BJ (cell line): ENCODE measurements around the gene FBRSL1. TPM values are rescaled to one million over a fixed set of nuclear protein-coding genes. Genes with fewer than 3 reads are reported as not detected.
A peak's percentile ranks its signal among the peaks of the same experiment; 100 is the strongest.

Source experiments
- CTCF ChIA-PET: fragments of 350-600 bp; formaldehyde crosslinking; extraction: SDS; loops from one replicate; lab custom pipeline; 2021; ENCODE audit warnings: antibody characterized with exemption, inconsistent platforms; lab: Yijun Ruan, JAX
- POLR2A ChIA-PET: fragments of 300-600 bp; sonication (Branson Sonifier 250); formaldehyde crosslinking; extraction: SDS; loops from one replicate; lab custom pipeline; 2021; ENCODE audit warnings: antibody characterized with exemption; lab: Charles Lee
- DNase-seq: peaks from one replicate; pipeline ENCODE4 v3.0.0-alpha.2; 2011; ENCODE audit warnings: low read depth
- H3K27me3 ChIP-seq: 2 replicates; pipeline ENCODE4 v1.6.0; 2011; ENCODE audit warnings: low read length; ENCODE audit not compliant: control insufficient read depth, insufficient read depth
- H3K36me3 ChIP-seq: 2 replicates; pipeline ENCODE4 v1.5.1; 2011; ENCODE audit warnings: low read length; ENCODE audit not compliant: control insufficient read depth, insufficient read depth
- H3K4me3 ChIP-seq: 2 replicates; pipeline ENCODE4 v1.5.1; 2011; ENCODE audit warnings: low read depth, mild to moderate bottlenecking, control low read depth, low read length
- polyA plus RNA-seq: library from polyadenylated mRNA; depleted of rRNA; stranded (reverse); fragments of >200 nt; gene quantifications from 2 replicates; pipeline ENCODE4 v1.2.3, GENCODE V29; 2011
- TF ChIP-seq, protein P1 (sequence below): IDR thresholded peaks from 2 replicates; pipeline ENCODE4 v1.5.1; 2011; ENCODE audit warnings: low read depth, mild to moderate bottlenecking, control low read depth, inconsistent platforms, low read length, moderate library complexity; ENCODE audit not compliant: insufficient read depth

FBRSL1 gene
- polyA plus RNA-seq, 1 experiment: 1.4 TPM

DNA sequence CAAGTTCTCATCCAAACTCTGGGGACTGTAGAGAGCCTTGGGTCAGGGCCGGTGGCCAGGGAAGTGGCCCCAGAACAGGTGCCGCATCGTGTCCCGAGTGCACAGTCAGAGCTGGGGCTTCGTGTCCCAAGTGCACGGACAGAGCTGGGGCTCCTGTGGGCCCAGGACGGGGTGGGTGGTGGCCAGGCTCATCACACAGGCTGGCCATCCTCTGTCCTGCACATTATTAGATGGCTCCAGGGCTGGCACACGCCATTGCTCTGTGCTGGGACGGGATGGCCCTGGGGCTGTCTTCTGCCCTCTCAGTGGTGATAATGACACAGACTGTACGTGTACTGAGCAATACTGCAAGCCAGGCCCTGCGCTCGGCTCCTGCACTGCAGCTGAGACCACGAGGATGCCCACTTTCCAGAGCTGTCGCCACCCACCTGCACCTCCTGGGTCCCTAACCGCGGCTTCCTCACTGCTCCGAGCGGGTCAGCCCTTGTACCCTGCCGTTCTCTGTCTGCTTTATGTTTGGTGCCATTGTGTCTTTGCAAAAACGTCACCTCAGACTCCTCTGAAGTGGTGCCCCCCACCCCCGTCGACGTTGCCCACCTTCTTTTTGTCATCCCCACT, 1.9 kb downstream of the FBRSL1 start:
- peak overlapping the region; percentile 78 for H3K4me3 ChIP-seq
- TF ChIP-seq, protein P1, sequence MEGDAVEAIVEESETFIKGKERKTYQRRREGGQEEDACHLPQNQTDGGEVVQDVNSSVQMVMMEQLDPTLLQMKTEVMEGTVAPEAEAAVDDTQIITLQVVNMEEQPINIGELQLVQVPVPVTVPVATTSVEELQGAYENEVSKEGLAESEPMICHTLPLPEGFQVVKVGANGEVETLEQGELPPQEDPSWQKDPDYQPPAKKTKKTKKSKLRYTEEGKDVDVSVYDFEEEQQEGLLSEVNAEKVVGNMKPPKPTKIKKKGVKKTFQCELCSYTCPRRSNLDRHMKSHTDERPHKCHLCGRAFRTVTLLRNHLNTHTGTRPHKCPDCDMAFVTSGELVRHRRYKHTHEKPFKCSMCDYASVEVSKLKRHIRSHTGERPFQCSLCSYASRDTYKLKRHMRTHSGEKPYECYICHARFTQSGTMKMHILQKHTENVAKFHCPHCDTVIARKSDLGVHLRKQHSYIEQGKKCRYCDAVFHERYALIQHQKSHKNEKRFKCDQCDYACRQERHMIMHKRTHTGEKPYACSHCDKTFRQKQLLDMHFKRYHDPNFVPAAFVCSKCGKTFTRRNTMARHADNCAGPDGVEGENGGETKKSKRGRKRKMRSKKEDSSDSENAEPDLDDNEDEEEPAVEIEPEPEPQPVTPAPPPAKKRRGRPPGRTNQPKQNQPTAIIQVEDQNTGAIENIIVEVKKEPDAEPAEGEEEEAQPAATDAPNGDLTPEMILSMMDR: no peak
- ChIA-PET CTCF (interaction anchor here (0.9 to 1.5 kb wide), 3 partner anchors 15 to 77 kb away, joined by 3 to 4 read pairs (median 4); no protein-coding TSS in a partner anchor), POLR2A (no interaction called here)
- 0 out of 2 replicates have a peak, but pooled peaks cover 1% of the 10 kb centered on the region for H3K36me3 ChIP-seq
- no peak for DNase-seq
- no peaks in the 10 kb centered on the region for H3K27me3 ChIP-seq

DNA sequence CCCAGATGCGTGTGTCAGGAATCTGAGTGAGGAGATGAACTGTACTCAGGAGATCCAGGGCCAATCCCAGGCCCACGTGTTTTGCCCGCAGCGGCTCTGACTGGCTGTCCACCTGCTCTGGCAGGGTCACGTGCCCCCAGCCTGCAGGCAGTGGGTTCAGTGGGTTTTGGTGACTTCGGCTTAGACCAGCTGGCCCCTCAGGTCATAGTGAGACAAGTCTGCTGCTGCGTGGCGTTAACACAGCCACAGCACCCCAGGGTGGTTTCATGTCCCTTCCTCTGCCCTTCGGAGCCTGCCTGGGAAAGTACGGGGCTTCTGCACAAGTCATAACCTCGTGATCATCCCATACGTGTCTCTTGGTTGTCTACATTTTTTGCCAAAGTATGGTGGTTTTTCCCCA, 2.6 kb downstream of the FBRSL1 start:
- H3K27me3 ChIP-seq: no peaks in the 10 kb centered on the region
- POLR2A ChIA-PET: no interaction called here
- TF ChIP-seq, protein P1: no peak
- no peak overlapping the region for H3K4me3 ChIP-seq
- DNase-seq: no peak
- H3K36me3 ChIP-seq: 0 out of 2 replicates have a peak, but pooled peaks cover 1% of the 10 kb centered on the region
- CTCF ChIA-PET: interaction anchor here (0.6 to 1.5 kb wide), 5 partner anchors 14 to 339 kb away, joined by 3 to 4 read pairs (median 3); no protein-coding TSS in a partner anchor

DNA sequence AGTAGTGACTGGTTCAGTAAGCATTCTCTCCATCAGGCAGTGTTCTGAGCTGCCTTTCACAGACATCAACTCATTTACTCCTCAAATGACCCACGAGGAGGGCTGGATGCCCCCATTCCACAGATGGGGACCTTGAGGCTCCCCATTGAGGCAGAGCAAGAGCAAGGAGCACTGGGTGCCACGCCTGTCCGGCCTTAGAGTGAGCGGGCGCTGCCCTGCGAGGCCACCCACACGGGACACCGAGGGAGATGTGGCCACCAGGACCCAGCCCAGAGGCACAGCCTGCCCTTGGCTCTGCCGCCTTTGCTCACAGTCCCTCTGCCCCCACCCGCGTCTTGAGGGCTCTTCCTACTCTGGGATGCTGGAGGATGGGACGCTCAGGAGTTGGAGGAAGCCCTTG, 3.0 kb downstream of the FBRSL1 start:
- ChIA-PET POLR2A (no interaction called here), CTCF (interaction anchor here (0.6 to 1.5 kb wide), 5 partner anchors 14 to 339 kb away, joined by 3 to 4 read pairs (median 3); no protein-coding TSS in a partner anchor)
- no peak overlapping the region for H3K4me3 ChIP-seq
- H3K36me3 ChIP-seq: 0 out of 2 replicates have a peak, but pooled peaks cover 1% of the 10 kb centered on the region
- H3K27me3 ChIP-seq: no peaks in the 10 kb centered on the region
- TF ChIP-seq, protein P1: no peak
- no peak for DNase-seq

DNA sequence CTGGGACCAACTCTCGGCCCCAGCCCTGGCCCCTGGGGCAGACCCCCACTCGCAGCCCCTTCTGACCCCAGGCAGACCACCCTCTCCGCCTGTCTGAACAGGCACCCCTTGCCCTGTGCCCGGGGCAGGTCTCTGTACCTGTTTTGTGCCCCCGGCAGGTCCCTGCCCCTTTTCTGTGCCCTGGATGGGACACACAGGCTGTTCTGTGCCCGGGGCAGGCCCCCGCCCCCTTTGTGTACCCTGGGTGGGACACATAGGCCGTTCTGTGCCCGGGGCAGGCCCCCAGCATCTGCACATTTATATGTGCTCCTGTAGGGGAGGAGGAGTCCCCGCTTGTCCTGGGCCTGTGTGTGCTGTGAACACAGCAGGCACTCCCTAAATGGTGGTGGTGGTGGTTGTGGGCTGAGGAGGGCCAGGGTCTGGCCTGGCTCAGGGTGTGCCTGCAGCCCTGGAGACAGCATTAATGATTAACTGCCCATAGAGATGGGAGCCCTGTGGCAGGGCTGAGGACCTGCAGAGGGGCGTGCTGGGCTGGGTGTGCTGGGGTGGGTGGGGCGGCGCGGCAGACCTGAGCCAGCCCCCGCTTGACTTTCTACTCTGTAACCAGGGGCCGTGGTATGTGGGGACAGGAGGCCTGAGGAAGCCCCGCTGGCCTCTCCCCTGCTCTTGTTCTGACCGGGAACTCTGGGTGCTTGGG, 3.7 kb downstream of the FBRSL1 start:
- no peak for DNase-seq
- CTCF ChIA-PET: interaction anchor here (0.9 to 1.5 kb wide), 2 partner anchors 30 to 340 kb away, joined by 3 read pairs; no protein-coding TSS in a partner anchor
- POLR2A ChIA-PET: no interaction called here
- Histone ChIP-seq H3K4me3 (no peak overlapping the region), H3K27me3 (no peaks in the 10 kb centered on the region), H3K36me3 (0 out of 2 replicates have a peak, but pooled peaks cover 1% of the 10 kb centered on the region)
- TF ChIP-seq, protein P1: no peak
